ENCODE results near the gene CDNF.
"Not testable (repeated sequence)": the region's sequence is repeated elsewhere in the genome, so short reads cannot be mapped to it uniquely, and the experiment has no call there.

Gene CDNF

DNA sequence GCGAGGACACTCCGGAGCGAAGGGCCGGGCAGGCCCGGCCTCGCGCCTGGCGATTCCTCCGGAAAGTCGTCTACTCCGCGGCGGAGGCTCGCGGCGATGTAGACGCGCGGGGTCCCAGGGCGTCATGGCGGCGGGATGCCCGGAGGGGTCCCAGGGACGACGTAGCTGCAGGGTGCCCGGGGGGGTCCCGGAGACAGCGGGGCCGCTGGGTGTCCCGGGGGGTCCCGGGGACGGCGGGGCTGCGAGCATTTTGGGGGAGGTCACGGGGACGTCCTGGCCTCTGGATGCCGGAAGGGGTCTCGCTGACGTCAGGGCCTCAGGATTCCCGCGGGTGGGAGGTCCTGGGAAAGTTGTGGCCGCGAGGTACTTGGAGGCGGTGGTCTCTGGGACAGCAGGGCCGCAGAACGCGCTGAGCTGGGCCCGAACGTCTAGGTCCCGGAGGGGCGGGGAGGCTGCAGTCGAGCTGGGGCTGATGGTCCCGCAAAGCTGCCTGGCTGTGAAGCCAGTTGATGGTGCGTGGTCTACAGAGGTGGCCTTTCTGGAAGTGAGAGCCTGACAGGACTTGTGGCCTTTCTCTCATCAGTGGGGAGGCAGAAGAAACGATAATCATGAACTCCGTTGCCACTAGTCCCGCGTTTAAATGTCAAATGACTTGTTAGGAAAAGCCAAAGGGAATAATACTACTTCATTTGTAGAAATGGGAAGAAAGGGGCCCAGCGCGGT lies 906 bp upstream of the CDNF start:
- peak; percentile 28 for DNase-seq

DNA sequence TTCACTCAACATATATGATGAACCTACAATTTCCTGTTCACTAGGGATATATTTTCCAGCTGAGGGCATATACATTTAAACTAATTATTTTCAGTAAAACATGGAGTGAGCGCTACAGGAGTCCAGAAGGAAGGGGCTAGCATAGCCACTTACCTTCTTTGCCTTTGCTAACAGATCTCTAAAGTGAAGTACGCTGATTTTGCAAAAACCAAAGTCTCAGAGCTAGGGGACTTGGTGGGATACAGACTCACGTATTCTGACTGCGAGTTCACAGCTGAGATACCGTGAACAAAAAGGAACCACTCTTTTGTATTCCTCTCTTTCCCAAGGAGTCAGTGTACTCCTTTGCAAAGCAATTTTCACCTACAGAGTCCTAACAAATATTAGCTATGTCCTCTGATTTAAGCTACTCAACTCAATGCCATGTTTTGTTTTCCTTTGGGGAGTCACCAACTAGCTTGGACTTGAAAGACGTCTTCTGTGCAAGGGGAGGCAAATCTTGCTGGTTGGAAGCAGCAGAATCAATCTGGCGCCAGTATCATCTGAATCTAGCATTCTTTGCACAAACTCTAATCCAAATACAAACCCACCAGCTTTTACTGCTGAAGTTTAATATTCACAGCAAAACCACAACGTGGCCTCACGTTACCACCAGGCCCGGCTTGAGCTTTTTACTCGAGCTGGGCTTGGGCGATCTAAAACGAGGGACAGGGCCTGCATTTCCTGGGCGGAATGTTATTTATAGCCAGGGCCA lies 657 bp downstream of the CDNF start:
- no peak for DNase-seq

DNA sequence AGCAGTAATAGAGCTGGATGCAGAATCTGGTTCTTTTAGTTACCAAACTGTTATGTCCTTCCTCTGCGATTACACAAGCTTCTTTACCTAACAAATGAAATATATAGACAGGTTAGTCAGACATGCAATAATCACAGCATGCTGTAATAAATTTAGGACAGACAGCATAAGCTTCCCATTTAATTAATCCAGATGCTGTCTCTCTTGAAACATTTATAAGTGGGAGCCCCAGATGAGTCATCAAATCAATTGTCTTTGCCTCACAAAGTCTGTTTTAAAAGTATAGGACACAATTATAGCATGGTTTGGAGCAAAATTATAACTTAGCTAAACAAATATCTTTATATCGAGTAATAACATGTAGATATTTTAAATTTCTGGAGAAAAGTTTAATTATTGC lies 1.6 kb downstream of the CDNF start:
- DNase-seq: no peak

DNA sequence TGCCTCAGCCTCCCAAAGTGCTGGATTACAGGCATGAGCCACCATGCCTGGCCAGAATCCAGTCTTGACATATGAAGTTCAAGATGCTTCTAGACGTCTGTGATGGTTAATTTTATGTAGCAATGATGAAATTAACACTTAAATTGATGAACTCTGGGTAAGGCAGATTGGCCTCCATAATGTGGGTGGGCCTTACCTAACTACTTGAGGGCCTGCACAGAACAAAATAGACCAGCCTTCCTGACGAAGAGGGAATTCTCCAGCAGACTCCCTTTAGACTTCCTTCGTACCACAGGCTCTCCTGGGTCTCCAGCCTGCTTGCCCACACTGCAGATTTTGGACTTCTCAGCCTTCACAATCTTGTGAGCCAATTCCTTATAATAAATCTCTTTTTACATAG lies 4.7 kb downstream of the CDNF start:
- no peak for DNase-seq

DNA sequence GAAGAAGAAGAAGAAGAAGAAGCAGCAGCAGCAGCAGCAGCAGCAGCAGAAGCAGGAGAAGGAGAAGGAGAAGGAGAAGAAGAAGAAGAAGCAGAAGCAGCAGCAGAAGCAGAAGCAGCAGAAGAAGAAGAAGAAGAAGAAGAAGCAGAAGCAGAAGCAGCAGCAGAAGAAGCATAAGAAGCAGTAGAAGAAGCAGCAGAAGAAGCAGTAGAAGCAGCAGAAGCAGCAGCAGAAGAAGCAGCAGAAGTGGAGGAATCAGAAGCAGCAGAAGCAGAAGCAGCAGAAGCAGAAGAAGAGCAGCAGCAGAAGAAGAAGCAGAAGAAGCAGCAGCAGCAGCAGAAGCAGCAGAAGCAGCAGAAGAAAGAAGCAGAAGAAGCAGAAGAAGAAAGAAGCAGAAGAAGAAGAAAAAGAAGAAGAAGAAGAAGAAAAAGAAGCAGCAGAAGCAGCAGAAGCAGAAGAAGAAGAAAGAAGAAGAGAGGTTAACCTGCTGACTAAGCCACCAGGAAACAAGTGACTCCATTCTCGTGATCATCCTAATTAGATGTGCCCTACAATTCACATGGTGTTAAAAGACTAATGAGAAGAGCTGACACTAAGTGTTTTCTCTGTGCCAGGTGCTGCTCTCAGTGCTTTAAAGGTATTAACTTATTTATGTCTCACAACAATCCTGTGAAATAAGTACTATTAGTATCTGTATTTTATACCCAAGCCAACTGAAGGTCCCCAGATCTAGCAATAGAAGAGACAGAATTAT lies 11.6 kb downstream of the CDNF start:
- DNase-seq: no peak

DNA sequence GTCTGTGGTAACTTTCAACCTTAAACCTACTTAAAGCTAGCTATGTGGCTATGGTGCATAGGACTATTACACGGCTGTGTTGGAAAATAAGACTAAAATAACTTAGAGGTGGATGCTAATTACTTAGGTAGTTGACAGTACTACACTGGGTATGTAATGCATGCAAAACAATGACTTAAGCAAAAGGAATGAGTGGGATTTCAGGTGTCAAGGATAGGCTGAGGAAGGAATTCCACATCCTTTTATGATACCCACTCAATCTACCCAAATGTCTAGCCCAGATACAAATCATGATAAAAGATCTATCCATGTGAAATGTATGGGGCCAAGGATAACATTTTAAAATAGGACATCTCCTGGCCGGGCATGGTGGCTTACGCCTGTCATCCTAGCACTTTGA lies 13.9 kb downstream of the CDNF start:
- no peak for DNase-seq

- peak; percentile 53 for DNase-seq
These were observed 14.7 kb downstream of the CDNF start for GRCh38 chr10:14822879-14823755.

GRCh38 chr10:14821635-14822375 lies 16.0 kb downstream of the CDNF start:
- DNase-seq: no peak

DNA sequence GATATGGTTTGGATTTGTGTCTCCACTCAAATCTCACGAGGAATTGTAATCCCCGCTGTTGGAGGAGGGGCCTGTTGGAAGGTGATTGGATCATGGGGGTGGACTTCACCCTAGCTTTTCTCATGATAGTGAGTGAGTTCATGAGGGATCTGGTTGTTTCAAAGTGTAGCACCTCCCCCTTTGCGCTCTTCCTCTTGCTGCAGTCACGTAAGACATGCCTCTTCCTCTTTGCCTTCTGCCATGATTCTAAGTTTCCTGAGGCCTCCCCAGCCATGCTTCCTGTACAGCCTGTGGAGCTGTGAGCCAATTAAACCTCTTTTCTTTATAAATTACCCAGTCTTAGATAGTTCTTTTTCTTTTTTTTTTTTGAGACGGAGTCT lies 17.1 kb downstream of the CDNF start:
- no peak for DNase-seq

- DNase-seq: no peak
These were observed 17.6 kb downstream of the CDNF start for GRCh38 chr10:14820010-14820774.

- DNase-seq: not testable (repeated sequence)
These were observed 21.1 kb downstream of the CDNF start for GRCh38 chr10:14816717-14817116.

DNA sequence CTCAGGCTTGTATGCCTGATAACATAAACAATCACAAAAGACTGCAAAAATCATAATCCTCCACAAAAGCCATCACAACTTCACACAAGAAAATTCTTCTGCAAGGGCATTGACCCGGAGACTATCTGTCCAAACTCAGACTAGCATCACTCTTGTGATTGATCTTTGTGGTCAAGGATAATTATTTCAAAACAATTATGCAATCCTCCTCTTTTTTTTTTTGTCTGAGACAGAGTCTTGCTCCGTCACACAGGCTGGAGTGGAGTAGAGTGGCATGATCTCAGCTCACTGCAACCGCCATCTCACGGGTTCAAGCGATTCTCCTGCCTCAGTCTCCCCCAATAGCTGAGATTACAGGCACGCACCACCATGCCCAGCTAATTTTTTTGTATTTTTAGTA lies 22.2 kb downstream of the CDNF start:
- DNase-seq: no peak

- peak; percentile 19 for DNase-seq
These were observed 25.6 kb downstream of the CDNF start for GRCh38 chr10:14812271-14812670.

- DNase-seq: no peak
These were observed 26.6 kb downstream of the CDNF start for GRCh38 chr10:14810969-14811953.

GRCh38 chr10:14806318-14806717 lies 31.5 kb downstream of the CDNF start:
- DNase-seq: no peak

DNA sequence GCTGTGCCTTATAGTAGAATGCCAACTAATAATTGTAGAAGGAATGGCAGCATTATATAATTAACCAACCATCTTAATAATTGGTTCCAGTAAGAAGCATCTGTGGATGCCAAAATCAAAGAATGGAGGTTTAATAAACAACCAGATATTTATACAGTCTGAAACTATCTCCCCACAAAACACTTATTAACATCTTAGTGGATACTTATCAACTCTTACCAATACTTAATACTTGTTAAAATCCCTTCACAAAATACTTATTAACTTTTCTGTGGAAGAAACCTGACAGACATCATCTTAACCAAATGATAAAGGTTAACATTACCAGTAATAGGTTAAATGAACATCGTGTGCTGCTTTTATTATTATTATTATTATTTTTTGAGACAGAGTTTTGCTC lies 34.0 kb downstream of the CDNF start:
- no peak for DNase-seq

- no peak for DNase-seq
These were observed 36.1 kb downstream of the CDNF start for GRCh38 chr10:14801723-14802122.

DNA sequence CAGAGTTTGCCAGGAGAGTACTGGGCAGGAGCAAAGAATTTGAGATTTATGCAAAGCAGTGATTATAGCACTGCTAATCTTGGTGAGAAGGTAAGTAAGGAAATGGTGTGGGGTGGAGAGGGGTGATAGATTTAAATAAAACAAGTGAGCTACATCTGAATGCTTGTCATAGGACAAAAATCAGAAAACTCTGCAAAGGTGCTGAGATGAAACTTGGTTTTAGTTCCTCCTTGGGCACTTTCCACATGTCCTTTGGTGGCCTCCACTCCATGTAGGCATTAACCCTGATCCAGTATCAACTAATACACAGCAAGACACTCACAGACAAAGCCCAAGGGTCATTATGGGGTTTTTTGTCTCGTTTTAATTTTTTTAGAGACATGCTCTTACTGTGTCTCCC lies 37.4 kb downstream of the CDNF start:
- no peak for DNase-seq

- no peak for DNase-seq
These were observed 39.2 kb downstream of the CDNF start for GRCh38 chr10:14798636-14799035.

GRCh38 chr10:14787938-14788337 lies 49.9 kb downstream of the CDNF start:
- DNase-seq: no peak
